ENCODE results near the gene ABCC9.

The ABCC9 gene

DNA sequence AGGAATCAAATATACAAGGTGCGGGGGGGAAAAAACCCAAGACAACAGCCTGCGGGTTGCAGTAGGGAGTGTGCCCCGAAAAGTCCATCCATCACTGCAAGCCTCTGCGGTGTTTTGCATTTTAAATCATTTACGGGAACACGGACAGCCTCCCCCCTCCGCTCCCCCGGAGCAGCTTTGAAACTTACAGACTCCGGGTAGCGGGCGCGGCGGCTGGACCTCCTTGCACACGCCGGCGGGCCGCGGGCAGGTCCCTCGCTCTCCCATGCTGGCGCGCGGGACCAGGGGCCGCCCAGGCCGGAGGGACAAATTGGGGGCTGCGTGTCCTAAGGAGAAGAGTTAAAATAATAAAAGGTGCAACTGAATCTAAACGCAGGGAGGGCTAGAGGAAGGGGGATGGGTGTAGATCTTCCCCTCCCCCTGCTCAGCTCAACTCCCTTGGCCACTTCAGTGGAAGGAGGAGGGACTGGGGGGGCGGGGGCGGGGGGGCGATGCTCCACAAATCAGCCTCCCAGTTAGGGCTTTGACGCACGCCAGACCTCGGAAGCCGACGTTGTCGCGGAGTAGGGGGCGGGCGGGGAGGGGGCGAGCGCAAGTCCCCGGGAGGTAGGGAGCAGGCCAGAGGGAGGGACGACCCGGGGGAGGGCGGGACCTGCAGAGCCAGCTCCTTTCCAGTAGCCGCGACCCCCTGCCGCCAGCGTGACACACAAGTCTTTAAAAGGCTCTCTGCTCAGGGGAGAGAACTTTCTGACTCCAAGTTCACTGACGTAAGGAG, 166.7 kb downstream of the ABCC9 start, which contains the start of gene KCNJ8:
Gene KCNJ8, minus strand, starts transcription at position 349 of the 775 bp plus-strand sequence. CDS start 1,090 bp downstream, outside the sequence.
- H3K4me3 Mint-ChIP-seq = no peak within 1 kb of the TSS
- H3K27ac Mint-ChIP-seq = no peak within 1 kb of the TSS
- H3K36me3 Mint-ChIP-seq (ENCODE audit: low read depth) = no peaks in the 10 kb centered on the region
- peaks cover 3% of the 10 kb centered on the region for H3K4me1 Mint-ChIP-seq (ENCODE audit: low read depth)
- H3K27me3 Mint-ChIP-seq (ENCODE audit: low read depth) = peaks cover 56% of the 10 kb centered on the region
- H3K9me3 Mint-ChIP-seq = no peaks in the 10 kb centered on the region

DNA sequence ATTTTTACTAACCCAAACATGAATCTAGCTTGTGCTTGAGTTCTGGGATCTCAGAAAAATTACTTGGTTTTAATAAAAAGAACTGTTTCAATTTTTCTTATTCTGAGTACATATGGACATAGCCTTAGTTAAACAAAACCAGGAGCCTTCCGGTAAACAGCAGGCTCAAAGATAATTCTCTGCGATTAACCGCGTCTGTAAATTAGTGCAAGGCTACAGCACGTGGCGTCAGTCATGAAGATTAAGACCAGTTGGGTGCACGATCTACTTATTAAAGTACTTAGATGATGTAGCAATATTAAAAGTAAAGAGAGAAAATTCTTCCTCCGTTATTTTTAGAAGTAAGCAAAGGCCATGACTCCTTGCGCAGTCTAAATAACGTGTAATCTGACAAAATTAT, 167.4 kb downstream of the ABCC9 start:
- Mint-ChIP-seq H3K36me3 (ENCODE audit: low read depth) (no peaks in the 10 kb centered on the region), H3K4me3 (no peak overlapping the region), H3K27ac (no peak overlapping the region), H3K9me3 (no peaks in the 10 kb centered on the region), H3K4me1 (ENCODE audit: low read depth) (peaks cover 3% of the 10 kb centered on the region), H3K27me3 (ENCODE audit: low read depth) (peaks cover 59% of the 10 kb centered on the region)

DNA sequence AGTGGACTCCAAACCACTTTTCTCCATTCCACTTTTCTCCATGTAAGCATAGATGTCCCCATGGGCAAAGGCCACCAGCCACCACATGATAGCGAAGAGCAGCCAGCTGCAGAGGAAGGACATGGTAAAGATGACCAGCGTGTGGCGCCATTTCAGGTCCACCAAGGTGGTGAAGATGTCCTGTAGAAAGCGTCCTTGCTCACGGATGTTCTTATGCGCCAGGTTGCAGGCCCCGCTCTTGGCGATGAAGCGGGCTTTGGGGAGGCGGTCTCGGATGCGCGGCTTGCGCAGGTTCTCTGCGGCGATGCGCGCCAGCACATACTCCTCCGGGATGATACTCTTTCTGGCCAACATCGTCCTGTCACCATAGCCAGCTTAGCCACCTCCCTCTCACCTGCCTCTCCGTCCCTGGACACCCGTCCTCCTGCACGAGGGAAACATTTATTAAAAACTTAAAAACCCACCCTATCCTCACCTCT, 167.9 kb downstream of the ABCC9 start:
- Mint-ChIP-seq H3K27me3 (ENCODE audit: low read depth) (peaks cover 59% of the 10 kb centered on the region), H3K4me1 (ENCODE audit: low read depth) (peaks cover 3% of the 10 kb centered on the region), H3K4me3 (no peak overlapping the region)

DNA sequence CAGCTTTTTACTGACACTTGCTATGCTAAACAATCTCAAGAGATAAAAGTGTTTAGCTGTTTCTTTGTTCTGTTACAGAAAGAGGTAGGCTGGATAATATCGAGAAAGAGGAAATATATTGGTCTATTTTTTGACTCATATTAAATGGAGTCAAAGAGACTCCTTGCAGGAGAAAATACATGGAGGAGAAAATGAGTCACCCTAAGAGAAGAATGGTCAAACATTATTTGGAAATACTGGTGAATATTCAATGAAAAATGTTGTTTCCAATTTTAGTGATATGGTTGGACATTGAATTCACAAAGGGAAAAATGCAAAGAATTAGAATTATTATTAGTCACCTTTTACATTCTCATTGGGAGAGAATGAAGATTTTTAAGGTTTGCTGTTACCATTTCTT, 169.9 kb downstream of the ABCC9 start:
- Mint-ChIP-seq H3K27ac (no peak overlapping the region), H3K27me3 (ENCODE audit: low read depth) (peaks cover 43% of the 10 kb centered on the region), H3K9me3 (no peaks in the 10 kb centered on the region), H3K4me3 (no peak overlapping the region), H3K36me3 (ENCODE audit: low read depth) (no peaks in the 10 kb centered on the region), H3K4me1 (ENCODE audit: low read depth) (peaks cover 3% of the 10 kb centered on the region)

More for the DNA sequence above, 167.9 kb downstream of the ABCC9 start:
- Mint-ChIP-seq H3K36me3 (ENCODE audit: low read depth) (no peaks in the 10 kb centered on the region), H3K27ac (no peak overlapping the region), H3K9me3 (no peaks in the 10 kb centered on the region)

DNA sequence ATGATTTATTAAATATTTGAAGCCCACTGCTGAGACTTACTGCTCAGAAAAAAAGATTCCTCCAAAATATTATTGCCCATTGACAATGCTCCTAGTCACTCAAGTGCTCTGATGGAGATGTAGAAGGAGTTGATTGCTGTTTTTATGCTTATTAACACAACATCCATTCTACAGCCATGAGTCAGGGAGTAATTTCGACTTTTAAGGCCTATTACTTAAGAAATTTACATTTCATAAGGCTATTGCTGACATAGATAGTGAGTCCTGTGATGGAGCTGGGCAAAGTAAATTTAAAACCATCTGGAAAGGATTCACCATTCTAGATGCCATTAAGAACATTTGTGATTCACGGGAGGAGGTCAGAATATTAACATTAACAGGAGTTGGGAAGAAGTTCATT, 171.9 kb downstream of the ABCC9 start:
- H3K9me3 Mint-ChIP-seq = no peaks in the 10 kb centered on the region
- no peak overlapping the region for H3K4me3 Mint-ChIP-seq
- H3K4me1 Mint-ChIP-seq (ENCODE audit: low read depth) = peaks cover 3% of the 10 kb centered on the region
- H3K27ac Mint-ChIP-seq = no peak overlapping the region
- H3K36me3 Mint-ChIP-seq (ENCODE audit: low read depth) = no peaks in the 10 kb centered on the region
- peaks cover 28% of the 10 kb centered on the region for H3K27me3 Mint-ChIP-seq (ENCODE audit: low read depth)

DNA sequence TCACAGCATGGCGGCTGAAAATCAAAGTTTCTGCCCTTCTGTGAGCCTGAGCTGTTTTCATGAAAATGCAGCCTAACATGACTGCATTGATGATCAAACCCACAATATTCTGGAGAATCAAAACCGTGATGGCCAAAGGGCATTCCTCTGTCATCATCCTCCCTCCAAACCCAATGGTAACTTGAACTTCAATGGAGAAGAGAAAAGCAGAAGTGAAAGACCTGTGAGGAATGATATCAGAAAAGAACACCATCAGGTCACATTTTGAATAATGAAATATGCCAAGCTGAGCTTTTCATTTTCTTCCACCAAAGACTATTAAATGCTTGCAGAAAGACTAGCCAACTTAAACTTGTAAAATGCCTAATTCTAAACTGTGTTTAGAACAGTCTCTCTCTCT, 174.8 kb downstream of the ABCC9 start:
- H3K4me1 Mint-ChIP-seq (ENCODE audit: low read depth) = no peaks in the 10 kb centered on the region
- no peak overlapping the region for H3K4me3 Mint-ChIP-seq
- H3K9me3 Mint-ChIP-seq = no peaks in the 10 kb centered on the region
- peaks cover 8% of the 10 kb centered on the region for H3K27me3 Mint-ChIP-seq (ENCODE audit: low read depth)
- H3K27ac Mint-ChIP-seq = no peak overlapping the region
- H3K36me3 Mint-ChIP-seq (ENCODE audit: low read depth) = no peaks in the 10 kb centered on the region

DNA sequence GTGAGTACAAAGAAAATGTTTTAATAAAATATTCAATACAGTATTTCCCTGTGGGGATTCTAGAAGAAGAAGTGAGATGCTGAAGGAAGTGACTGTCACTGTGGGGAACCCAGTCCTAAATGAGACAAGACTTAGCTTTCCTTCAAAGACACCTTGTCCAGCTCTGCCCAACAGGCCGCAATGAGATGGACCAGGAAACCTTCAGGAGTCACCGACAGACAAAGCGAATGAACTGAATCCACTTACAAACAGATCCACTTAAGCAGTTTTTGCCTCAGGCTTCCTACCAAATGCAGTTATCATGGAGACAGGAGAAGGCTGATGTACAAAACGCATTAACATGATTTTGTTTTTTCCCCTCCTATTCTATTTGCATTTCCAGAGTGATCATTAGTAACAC, 176.3 kb downstream of the ABCC9 start:
- Mint-ChIP-seq H3K4me3 (no peak overlapping the region), H3K9me3 (no peaks in the 10 kb centered on the region), H3K4me1 (ENCODE audit: low read depth) (no peaks in the 10 kb centered on the region), H3K27ac (no peak overlapping the region), H3K36me3 (ENCODE audit: low read depth) (no peaks in the 10 kb centered on the region), H3K27me3 (ENCODE audit: low read depth) (peaks cover 7% of the 10 kb centered on the region)

DNA sequence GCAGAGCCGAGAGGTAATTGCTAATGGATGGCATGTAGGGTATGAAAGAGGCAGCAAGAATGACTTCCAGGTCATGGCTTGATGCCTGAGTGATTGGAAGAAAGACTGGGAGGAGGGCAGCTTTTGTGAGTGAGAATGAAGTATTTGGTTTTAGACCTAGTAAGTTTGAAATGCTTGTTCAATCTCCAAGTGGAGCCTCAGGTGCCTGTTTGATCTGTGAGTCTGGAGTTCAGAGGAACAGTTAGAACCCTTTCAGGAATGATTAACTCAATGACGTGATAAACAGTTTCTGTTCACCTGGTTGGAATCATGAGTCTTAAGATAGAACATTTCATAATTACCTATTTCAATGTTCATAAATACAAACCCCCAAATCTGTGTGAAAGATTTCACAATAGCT, 177.2 kb downstream of the ABCC9 start:
- no peaks in the 10 kb centered on the region for H3K4me1 Mint-ChIP-seq (ENCODE audit: low read depth)
- H3K4me3 Mint-ChIP-seq = no peak overlapping the region
- no peak overlapping the region for H3K27ac Mint-ChIP-seq
- H3K27me3 Mint-ChIP-seq (ENCODE audit: low read depth) = no peaks in the 10 kb centered on the region
- H3K36me3 Mint-ChIP-seq (ENCODE audit: low read depth) = no peaks in the 10 kb centered on the region
- H3K9me3 Mint-ChIP-seq = no peaks in the 10 kb centered on the region

DNA sequence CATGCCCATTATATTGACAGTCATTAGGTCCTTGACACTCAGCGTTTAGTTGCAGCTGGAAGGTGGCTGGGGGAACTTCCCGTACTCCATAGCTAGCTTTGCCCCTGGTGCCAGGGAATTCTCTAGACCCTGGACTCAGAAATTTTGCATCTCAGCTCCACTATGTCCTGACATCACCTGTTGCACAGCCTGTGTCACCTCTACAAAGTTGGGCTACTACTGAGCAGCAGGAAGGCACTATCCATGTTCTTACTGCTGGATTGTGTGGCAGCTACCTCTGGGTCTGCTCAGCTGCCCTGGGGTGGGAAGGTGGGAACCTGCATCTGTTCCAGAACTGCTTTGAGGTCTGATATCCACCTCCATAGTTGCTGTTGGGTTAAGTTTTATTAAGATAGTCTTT, 177.7 kb downstream of the ABCC9 start:
- H3K27ac Mint-ChIP-seq = no peak overlapping the region
- no peak overlapping the region for H3K4me3 Mint-ChIP-seq
- H3K9me3 Mint-ChIP-seq = no peaks in the 10 kb centered on the region
- no peaks in the 10 kb centered on the region for H3K27me3 Mint-ChIP-seq (ENCODE audit: low read depth)
- no peaks in the 10 kb centered on the region for H3K4me1 Mint-ChIP-seq (ENCODE audit: low read depth)
- H3K36me3 Mint-ChIP-seq (ENCODE audit: low read depth) = no peaks in the 10 kb centered on the region

DNA sequence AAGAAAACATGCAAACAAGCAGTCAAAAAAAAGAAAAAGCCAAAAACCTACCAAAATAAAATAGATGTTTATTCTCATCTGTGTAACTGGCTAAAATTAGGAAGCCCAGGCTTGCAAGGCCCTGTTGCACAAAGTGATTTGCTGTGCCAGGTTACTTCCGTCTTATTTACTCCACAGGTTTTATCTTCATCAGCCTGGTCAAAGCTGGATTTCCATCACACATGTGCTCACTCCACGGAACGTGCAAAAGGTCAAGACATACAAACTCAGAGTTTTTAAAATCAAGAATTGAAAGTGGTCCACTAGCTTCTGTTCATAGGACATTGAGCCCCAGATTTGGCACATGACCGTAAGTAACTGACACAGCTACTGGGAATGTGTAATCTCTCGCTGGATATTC, 181.5 kb downstream of the ABCC9 start:
- H3K36me3 Mint-ChIP-seq (ENCODE audit: low read depth) = no peaks in the 10 kb centered on the region

DNA sequence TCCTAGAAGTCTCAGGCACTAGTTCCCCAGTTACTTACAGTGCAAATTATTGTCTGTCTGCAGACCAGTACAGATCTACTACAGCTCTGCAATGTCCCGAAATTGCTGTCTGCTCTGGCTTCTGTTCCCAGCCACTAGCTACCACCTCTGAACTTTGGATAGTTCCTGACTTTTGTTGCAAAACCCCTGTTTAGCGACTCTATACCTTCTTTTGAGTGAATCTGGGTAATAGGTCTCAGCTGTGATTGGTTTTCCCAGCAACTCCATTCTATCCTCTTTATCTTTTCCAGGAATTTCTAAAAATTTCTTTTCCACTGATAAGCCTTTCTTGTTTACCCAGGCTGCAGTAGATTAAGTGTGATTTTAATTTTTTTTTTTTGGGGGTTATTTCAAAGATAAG, 183.5 kb downstream of the ABCC9 start:
- Mint-ChIP-seq H3K9me3 (no peaks in the 10 kb centered on the region), H3K36me3 (ENCODE audit: low read depth) (no peaks in the 10 kb centered on the region), H3K4me3 (no peak overlapping the region), H3K27me3 (ENCODE audit: low read depth) (no peaks in the 10 kb centered on the region), H3K4me1 (ENCODE audit: low read depth) (no peaks in the 10 kb centered on the region), H3K27ac (no peak overlapping the region)

More for the DNA sequence above, 181.5 kb downstream of the ABCC9 start:
- H3K4me1 Mint-ChIP-seq (ENCODE audit: low read depth) = no peaks in the 10 kb centered on the region
- H3K27me3 Mint-ChIP-seq (ENCODE audit: low read depth) = no peaks in the 10 kb centered on the region
- no peak overlapping the region for H3K4me3 Mint-ChIP-seq
- no peaks in the 10 kb centered on the region for H3K9me3 Mint-ChIP-seq
- no peak overlapping the region for H3K27ac Mint-ChIP-seq

DNA sequence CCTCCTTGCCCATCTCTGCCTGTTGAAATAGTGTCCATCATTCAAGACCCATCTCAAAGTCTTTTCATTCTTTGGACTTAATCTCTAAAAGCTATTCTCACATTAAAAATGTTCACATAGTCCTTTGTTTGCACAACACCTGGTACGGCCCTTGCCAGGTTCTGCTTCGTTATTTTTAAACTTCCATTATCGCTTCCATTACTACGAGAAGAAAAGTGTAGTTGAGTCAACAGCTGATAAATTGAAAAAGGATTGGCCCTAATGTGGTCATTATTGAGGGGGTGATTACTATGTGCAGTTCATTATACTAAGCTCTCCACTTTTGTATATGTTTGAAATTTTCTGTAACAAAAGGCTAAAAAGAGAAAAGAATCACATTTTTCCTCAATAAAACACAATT, 184.5 kb downstream of the ABCC9 start:
- Mint-ChIP-seq H3K27ac (no peak overlapping the region), H3K4me1 (ENCODE audit: low read depth) (no peaks in the 10 kb centered on the region), H3K4me3 (no peak overlapping the region), H3K9me3 (no peaks in the 10 kb centered on the region), H3K36me3 (ENCODE audit: low read depth) (no peaks in the 10 kb centered on the region), H3K27me3 (ENCODE audit: low read depth) (no peaks in the 10 kb centered on the region)

DNA sequence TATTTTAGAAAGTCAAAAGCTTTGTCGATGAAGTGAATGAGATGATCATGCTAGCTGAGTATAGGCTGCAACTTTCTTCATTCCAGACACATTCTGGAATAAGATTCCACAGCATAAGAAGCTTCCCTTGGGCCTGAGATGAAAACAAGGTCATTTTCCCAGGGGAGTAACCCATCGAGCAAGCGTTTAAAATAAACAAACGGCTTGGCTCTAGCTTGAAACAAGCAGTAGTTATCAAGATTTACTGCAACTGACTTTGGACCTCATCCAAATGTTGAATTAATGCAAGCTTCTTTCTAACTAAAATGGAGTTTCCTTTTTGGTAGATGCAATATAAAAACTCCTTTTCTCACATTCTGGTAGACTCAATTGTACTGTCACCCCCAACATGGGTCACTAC, 189.7 kb downstream of the ABCC9 start:
- Mint-ChIP-seq H3K4me1 (ENCODE audit: low read depth) (no peaks in the 10 kb centered on the region), H3K4me3 (no peak overlapping the region), H3K9me3 (no peaks in the 10 kb centered on the region), H3K27ac (no peak overlapping the region), H3K36me3 (ENCODE audit: low read depth) (no peaks in the 10 kb centered on the region), H3K27me3 (ENCODE audit: low read depth) (peaks cover 3% of the 10 kb centered on the region)
